ENCODE data around the gene PATE2.

Gene PATE2

GRCh38 chr11:125740617-125741016, 38.0 kb downstream of the PATE2 start:
- no peak for DNase-seq (ENCODE audit: low read depth)
- H3K4me3 ChIP-seq (replicated peaks; ENCODE audit: low read depth, low read length), result no peak overlapping the region
- no peak for TF ChIP-seq CTCF (IDR thresholded peaks at IDR 0.05; ENCODE audit: low read length, missing control alignments)

DNA sequence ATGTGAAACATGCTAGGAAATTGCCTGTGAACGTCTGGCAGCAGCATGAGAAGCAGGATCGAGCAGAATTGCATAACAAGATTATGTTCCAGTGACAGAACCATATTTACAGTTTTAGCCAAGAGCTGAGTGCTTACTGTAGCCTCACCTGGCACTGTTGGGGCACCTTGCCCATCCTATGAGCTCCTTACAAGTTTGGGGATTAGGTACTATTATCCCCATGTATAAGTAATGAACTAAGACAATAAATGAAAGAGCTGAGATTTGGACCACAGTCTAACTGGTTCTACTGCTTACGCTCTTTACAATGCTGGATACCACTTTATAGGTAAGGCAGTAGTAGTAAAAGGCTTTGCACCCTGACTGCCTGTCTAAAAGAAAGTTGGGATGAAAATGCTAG, 49.7 kb downstream of the PATE2 start:
- no peak for TF ChIP-seq CTCF (IDR thresholded peaks at IDR 0.05; ENCODE audit: low read length, missing control alignments)
- DNase-seq (ENCODE audit: low read depth), result no peak
- H3K4me3 ChIP-seq (replicated peaks; ENCODE audit: low read depth, low read length), result no peak overlapping the region

Data from fibroblast of pulmonary artery (primary cell).